Stimulated activated CD4-positive, alpha-beta T cell treated with anti-CD3 and anti-CD28 coated beads, TNF-alpha, amount 100 ng/mL, for 24 hours (primary cell): ENCODE data around the gene FGG.
"Not testable (repeated sequence)": the region's sequence is repeated elsewhere in the genome, so short reads cannot be mapped to it uniquely, and the experiment has no call there.

Source experiments
- DNase-seq, 3 experiments: peaks; one replicate each; pipeline ENCODE4 v3.0.0-alpha.2; 2020; ENCODE audit warnings: low read depth in 3 of 3

FGG gene

DNA sequence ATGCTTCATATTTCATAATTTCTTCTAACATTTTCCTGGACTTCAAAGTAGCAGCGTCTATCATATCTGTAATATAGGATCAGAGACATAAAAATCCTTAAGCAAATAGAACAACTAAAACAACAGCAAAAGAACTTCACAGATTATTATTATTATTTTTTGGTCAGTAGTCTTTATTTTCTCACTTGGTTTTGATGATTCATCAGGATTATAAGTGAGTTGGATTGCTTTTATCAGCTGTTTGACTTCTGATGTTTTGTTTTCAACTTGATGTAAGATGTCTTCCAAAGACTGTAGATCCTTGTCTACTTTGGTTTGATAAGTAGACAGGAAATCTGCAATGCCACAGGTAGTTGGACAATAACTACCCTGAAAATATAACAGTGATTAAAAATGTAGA is 623 bp downstream of the FGG start:
- DNase-seq, result no peak

DNA sequence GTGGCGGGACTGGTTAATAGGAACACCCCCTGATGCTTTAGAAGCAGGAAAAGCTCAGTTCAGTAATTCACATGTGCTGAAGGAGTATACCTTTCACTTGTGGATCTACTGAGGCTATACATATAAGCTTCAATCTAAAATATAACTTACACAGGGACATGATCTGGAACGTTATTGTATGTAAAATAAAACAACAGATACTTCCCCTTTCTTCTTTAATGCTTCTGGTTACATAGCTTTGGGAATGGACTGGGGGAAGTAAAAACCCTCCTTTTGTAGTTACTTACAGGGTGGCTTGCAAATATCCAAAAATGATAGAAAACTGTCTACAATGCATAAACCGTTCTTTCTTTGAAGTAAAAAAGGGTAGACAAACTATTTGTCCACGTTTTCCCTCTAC is 1.9 kb downstream of the FGG start:
- no peak for DNase-seq

DNA sequence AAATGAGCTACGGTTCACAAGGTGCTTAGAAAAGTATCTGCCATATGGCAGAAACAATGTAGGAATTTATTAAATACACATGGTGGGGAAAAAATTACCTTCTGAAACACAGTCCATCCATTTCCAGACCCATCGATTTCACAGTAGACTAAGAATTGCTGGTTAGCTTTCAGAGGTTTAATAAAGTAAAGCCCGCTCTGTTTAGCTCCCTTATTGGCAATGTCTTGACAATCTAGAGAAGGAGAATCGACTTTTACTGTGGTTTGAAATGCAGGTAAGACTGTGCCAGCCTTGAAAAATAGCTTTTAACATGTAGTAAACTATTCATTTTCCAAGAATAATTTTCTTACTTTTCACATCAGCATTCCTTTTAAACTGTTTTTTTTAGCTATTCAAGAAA is 2.9 kb downstream of the FGG start:
- no peak for DNase-seq

DNA sequence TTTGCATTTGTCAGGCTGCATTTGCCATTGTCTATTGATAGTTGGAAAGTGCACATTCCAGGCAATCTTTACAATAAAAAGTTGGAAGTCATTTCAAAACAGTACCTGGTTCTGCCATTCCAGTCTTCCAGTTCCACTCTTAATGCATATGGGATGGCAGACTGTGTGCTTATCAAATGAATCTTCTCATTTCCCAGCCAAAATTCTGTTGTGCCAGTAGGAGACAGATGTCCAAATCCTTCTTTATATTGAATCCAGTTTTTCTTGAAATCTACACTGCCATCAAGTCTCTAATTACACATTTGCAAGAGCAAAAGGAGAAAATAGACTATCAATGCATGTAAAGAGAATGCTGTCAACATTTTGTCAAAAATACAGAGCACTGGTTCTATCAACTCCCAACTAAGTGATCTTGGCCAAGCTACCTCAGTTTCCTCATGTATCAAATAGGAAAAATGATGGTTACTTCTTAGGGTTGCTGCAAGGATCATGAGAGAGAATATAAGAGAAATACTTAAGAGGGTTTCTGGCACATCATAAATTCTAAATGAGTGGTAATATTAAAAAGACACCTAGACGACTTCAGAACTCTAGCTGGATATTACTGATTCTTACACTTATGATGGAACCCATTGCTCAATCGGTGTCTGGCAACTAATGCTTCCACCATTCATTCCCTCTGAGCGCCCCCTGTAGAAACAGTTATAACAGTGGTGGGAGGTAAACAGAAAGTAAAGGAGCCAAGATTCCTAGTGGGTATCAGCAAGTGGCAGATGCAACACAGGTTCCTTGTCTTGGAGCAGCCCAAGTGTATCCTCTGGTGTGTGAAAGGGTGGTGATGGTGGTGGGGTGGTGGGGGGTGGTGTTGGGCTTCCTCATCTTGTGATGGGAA is 3.8 kb downstream of the FGG start:
- no peak for DNase-seq

DNA sequence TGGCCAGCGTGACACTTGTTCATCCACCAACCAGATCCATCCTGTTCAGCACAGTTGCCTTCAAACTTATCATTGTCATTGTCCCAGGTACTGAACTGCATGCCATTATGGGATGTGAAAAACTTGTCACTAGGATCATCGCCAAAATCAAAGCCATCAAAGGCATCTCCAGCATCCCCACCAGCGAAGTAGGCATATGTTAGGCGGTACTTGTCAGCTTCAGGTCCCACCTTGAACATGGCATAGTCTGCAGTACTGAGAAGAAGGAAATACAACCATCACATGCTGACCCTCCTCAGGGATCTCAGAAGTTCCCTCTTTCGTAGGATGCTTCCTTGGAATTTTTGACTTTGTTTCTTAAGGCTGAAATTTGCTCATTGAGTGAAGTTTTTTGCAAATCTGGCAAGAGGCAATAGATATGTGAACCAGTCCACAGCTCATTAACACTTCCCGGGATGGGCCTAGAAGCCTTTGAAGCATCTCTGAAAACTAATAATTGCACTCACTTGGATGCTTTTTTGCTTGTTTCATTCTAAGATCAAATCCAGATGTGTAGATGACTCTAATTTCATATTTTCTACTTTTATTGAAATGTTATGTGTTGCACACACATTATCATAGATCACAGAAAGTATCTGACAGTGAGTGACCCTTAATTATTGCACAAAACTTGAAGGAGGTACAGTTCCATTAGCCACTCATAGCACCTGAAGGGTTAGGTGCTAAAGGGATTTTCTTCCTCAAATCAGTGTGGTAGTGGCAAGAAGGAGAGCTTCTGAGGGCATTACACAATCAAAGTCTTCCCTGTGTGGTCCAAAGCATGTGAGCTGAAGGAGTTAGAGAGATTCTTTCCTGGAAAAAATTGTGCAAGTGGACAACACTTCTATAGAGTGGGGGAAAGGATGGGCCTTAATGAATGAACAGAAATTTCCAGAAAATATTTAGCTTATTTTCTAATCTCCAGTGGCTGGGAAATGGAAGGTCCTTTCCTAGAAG is 5.4 kb downstream of the FGG start:
- DNase-seq, result no peak

DNA sequence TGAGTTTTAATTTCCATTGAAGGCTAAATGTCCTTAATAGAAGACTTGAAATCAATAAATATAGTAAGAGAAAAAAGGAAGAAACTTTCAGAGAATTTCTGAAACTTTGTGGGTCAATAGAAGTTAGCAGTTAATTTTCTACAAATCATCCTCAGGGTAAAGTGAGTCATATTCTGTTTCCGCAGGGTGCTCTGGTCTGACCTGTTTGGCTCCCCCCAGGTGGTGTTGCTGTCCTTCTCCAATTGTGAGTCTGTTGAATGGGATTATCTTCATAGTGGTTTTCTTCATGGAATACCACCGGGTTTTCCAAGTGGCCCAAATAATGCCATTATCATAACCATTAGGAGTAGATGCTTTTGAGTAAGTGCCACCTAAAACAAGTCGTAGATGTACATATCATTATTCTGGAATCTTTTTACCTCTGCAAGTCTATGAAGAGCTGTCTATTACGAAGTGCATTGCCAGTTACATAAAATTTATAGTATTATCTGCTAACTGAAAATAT is 7.7 kb downstream of the FGG start:
- DNase-seq, result no peak

DNA sequence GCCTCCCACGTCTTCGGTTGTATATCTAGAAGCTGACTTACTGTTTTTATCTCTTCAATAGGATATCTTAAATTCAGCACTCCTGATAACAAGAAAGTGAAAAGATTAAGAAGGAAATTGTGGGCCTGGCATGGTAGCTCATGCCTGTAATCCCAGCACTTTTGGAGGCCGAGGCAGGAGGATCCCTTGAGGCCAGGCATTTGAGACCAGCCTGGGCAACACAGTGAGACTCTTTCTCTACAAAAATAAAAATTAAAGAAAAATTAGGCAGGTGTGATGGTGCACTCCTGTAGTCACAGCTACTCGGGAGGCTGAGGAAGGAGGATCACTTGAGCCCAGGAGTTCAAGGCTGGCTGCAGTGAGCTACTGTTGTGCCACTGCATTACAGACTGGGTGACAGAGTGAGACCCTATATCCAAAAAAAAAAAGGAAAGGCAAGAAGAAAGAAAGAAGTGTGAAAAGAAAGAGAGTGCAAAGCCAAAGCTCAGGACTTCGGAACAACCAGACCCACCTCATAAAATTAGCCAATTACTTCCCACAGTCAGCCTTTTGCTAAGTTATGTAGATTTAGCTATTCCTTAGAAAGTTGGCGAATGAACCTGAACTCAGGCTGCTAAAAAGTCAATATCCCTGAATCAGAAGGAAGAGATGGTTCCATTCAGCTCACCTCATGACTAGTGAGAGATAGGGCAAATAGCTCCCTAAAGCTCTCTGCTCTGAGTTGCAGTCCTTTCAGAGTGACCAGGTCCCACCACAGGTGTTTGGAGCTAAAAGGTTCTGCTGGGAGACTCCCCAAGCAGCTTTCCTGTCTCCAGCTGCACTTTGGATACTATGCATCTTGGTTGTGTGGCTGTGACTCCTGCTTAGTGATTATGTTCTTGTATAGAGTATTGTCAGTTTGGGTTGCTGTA is 9.2 kb downstream of the FGG start:
- DNase-seq, result no peak

DNA sequence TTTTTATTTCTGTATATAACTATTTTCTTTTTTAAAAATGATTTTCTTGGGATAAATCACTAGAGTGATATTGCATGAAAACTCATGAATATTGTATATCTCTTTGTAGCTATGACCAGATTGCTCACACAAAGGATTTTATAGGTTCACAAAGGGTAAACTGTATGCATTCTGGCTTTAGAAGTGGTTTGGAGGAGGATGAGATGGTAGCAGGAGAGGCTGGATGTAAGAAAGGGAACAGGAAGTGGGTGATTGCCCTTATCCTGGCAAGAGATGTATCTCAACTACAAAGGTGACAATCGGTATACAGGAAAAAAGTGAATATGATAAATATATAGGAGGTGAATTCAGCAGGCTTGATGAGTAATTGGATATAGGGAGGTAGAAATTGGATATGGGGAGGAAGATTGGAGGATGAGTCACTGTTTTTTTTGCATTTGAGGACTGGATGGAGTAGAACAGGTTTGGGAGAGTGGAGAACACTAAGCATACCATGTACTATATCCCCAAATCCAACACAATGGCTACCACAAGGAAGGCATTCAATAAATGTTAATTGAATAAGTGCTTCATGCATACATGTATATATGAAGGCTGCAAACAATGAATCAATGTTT is 9.9 kb downstream of the FGG start:
- DNase-seq, result no peak

DNA sequence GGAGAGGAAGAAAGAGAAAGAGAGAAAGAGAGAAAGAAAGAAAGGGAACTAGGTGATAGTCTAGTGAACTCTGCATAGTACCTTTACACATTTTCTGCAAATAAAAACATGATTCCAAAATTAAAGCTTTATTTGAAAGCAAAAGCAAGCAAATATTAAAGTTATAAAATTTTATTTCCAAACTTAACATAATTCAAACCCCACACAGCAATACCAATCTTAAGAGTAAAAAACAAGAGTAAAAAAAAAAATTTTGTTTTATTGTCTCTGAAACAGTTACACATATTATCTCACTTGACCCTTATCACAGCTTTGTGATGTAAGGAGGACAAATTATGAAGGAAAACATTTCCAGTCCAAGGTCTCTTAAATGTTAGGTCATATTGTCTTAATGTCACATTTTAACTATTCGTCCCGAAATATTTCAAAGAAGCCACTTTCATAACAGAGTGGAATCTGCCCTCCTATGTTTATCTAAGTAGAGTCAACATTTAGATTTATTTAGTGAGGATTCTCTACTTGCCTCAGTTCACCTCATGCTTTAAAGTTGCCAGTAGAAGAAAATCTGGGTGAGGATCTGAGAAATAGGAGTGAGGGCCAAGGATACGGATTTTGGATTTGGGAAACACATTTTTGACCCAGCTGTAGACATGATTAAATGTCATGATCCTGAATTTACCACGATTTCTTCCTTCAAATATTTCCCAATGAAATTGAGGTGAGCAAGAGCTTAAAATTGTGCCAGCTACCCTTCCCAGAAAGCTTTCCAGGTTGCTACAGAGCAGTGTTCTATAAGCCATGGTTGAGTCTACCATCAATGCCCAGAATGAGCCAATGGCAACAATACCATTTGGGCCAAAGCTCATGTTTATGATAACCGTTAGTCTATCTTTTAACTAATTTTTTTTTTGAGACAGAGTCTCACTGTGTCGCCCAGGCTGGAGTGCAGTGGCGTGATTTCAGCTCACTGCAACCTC is 14.4 kb downstream of the FGG start:
- DNase-seq, result no peak

DNA sequence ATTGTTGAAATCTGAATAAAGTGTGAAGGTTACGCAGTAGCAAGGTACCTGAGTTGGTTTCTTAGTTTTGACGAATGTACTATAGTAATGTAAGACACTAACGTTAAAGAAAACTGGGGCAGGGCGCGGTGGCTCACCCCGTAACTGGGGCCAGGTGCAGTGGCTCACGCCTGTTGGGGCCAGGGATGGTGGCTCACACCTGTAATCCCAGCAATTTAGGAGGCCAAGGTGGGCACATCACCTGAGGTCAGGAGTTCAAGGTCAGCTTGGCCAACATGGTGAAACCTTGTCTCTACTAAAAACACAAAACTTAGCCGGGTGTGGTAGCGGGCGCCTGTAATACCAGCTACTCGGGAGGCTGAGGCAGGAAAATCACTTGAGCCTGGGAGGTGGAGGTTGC is 15.2 kb downstream of the FGG start:
- not testable (repeated sequence) for DNase-seq

DNA sequence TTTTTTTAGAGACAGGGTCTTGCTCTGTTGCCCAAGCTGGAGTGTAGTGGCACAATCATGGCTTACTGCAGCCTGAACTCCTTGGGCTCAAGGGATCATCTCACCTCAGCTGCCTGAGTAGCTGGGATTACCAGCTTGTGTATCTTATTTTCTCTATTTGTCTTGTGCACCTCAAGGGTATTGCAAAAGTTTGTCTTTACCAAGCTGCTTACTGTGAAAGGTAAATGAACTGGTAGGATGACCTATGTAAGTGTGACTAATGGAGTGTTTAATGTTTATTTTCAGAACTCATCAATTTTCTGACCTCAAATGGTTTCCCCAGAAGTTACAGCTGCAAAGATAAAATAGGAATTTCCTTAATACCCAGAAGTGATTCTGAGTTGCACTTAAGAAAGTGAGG is 16.6 kb downstream of the FGG start:
- no peak for DNase-seq

DNA sequence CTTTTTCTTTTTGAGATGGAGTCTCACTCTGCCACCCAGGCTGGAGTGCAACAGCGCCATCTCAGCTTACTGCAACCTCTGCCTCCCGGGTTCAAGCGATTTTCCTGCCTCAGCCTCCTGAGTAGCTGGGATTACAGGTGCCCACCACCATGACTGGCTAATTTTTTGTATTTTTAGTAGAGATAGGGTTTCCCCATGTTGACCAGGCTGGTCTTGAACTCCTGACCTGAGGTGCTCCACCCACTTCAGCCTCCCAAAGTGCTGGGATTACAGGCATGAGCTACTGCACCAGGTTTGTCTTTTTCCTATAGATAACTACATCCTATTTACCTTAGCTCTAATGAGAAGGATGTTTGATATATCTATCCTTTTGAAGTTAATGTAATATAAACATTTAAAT is 18.1 kb downstream of the FGG start:
- not testable (repeated sequence) for DNase-seq

DNA sequence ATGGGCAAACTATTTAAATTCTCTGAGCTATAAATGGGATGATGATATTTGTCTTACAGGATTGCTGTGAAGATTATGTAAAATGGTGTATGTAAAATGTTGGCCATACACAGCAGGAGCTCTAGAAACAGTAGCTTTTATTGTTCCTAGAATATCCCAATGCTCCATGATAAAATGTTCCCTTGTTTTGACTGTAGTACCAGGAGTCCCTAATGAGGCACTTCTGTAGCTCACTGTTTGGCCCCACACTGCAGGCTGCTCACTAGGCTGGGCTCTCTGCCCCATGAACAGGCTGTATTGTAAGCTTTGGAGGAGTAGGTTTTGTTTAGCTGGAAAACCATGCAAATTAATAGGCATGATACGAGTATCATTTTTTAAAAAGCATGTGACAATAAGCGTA is 18.6 kb downstream of the FGG start:
- DNase-seq, result no peak

DNA sequence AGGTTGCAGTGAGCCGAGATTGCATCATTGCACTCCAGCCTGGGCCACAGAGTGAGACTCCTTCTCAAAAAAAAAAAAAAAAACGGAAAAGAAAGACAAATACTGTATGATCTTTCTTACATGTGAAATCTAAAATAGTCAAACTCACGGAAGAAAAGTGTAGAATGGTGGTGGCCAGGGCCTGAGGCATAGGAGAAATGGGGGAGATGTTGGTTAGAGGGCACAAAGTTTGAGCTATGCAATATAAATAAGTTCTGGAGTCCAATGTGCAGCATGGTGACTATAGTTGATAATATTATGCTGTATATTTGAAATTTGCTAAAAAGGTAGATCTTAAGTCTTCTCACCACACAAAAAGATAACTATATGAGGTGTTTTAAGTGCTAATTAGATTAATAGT is 20.6 kb downstream of the FGG start:
- DNase-seq, result no peak

DNA sequence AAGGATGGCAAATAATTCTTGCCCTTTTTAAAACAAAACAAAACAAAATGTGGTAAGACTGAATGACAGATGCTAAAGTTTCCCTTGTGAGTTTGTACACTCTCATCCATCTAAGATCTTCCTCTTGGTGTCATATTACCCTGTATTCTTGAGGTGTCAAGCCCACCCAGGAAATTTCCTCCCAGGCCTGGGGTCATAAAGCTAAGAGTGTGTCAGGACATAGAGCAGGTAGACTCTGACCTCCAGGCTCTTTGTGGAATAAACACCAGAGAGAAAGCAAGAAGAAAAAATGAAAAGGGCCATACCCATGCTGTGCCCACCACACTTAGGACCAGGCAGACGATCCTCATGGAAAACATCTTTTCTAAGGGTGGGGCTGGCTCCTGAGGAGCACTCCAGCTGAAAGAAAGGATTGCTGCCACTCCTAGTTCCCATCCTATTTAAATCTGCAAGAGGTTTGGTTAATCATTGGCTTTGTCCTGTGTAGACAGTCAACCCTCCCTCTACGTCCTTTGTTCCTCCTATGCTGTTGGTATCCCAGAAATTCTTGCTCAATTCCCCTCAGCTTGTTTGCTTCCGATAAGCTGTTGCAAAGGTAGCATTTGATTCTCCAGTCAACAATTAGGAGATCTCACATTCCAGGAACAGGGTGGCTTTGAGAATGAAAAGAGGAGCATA is 22.0 kb downstream of the FGG start, which contains the start of gene FGA:
Gene FGA (minus strand): TSS at position 414 of the 678 bp plus-strand sequence. CDS start 55 bp downstream, at position 359.
- DNase-seq, result no peak

DNA sequence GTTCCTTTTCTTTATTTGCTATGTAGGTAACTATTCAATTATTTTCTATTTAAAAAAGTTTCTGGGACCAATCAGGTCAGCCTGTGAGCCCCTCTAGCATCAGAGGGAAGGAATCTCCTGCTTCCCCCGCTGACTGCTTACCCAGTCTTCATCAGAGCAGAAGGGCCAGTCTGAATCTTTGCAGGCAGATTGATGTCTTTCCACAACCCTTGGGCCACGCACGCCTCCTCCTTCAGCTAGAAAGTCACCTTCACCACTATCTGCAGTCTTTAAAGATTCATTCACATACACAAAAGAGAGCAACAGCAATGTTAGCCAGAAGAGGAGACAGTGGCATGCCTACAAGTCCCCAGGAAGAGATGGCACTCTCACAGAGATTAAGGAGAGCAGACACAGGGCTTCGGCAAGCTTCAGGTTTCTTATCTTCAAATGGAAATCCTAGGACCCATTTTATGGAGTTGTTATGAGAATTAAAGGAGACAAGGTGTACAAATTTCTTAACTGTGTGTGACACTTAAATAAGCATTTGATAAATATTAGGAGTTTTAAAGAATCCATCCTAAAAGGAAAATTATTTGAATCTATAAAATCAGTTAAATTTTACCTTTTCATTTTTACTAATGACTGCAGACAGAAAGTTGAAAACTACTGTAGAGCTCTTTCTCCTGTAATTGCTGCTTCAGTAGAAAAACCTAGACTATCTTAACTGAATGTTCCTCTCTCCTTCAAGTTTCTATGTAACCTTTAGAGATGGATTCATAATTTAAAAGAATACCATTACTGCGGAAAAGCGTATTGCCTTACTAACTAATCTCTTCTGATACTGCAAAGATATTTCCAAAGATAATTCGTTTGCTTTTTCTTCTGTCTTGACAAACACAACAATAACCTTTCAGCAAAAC is 22.9 kb downstream of the FGG start:
- DNase-seq, result no peak

DNA sequence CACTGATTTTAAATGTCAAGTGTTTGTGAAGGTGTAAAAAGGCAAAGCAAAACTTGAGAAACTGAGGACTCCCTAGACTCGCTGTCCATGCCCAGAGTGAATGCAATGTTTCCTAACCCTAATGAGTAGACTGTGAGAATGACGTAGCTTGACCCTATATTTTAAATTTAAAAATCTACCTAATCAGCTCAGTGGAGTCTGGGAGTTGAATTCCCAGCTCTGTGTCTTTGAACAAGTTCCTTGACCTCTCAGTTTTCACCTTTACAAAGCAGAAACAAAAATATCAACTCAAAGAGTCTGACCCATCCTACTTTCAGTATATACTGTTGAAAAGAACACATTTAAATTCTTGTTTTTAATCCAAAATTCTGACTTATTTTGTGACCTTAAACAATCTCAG is 24.3 kb downstream of the FGG start:
- DNase-seq, result no peak
